HEK293 (cell line): ENCODE measurements around the gene ELAVL1.

ENCODE experiments used
- CTCF ChIA-PET: fragments of 350-600 bp; formaldehyde crosslinking; extraction: SDS; loops from one replicate; lab custom pipeline; 2021; ENCODE audit warnings: antibody characterized with exemption; lab: Yijun Ruan, JAX
- POLR2A ChIA-PET: fragments of 300-600 bp; formaldehyde crosslinking; extraction: SDS; loops from one replicate; lab custom pipeline; 2020; ENCODE audit warnings: antibody characterized with exemption, inconsistent platforms; lab: Yijun Ruan, JAX
- H3K27ac ChIP-seq: fragments of 200-500 bp; sonication (Bioruptor generic); 2 replicates; pipeline ENCODE4 v1.5.1; 2014; ENCODE audit warnings: low read depth, low read length, control low read depth, inconsistent platforms; ENCODE audit errors: extremely low read depth
- H3K36me3 ChIP-seq, 2 experiments: fragments of 200-500 bp in 1 of 2; sonication (Bioruptor generic) in 1 of 2; 1 replicate in 1 of 2; 2 replicates in 1 of 2; pipeline ENCODE4 v1.5.1; 2014 to 2017; ENCODE audit warnings: inconsistent platforms in 2 of 2, low read length in 2 of 2; ENCODE audit not compliant: control insufficient read depth in 2 of 2, insufficient read depth in 1 of 2
- H3K4me1 ChIP-seq: fragments of 200-500 bp; sonication (Bioruptor generic); 2 replicates; pipeline ENCODE4 v1.5.1; 2014; ENCODE audit warnings: mild to moderate bottlenecking, low read length, inconsistent platforms; ENCODE audit not compliant: control insufficient read depth, insufficient read depth
- H3K4me3 ChIP-seq: 2 replicates; pipeline ENCODE4 v1.5.1; 2011; ENCODE audit warnings: low read depth, mild to moderate bottlenecking, control low read depth, low read length, moderate library complexity
- H3K9me3 ChIP-seq: fragments of 200-500 bp; sonication (Bioruptor generic); 2 replicates; pipeline ENCODE4 v1.5.1; 2014; ENCODE audit warnings: low read depth, low read length, inconsistent platforms; ENCODE audit not compliant: control insufficient read depth, insufficient read depth
- EGR2 ChIP-seq: fragments of 450-650 bp; formaldehyde crosslinking; IDR thresholded peaks from 2 replicates; pipeline ENCODE4 v1.5.1; 2016; ENCODE audit warnings: low read depth, missing biosample characterization, missing genetic modification characterization
- GLIS1 ChIP-seq: fragments of 450-650 bp; formaldehyde crosslinking; IDR thresholded peaks from 2 replicates; pipeline ENCODE4 v1.5.1; 2016; ENCODE audit warnings: missing biosample characterization, missing genetic modification characterization
- KLF10 ChIP-seq: fragments of 450-650 bp; IDR thresholded peaks from 2 replicates; pipeline ENCODE4 v1.5.1; 2018; ENCODE audit warnings: missing biosample characterization, mild to moderate bottlenecking, missing genetic modification characterization
- KLF17 ChIP-seq: fragments of 450-650 bp; formaldehyde crosslinking; IDR thresholded peaks from 2 replicates; pipeline ENCODE4 v1.5.1; 2016; ENCODE audit warnings: missing biosample characterization, missing genetic modification characterization
- SP3 ChIP-seq: fragments of 450-650 bp; formaldehyde crosslinking; IDR thresholded peaks from 2 replicates; pipeline ENCODE4 v1.5.1; 2016; ENCODE audit warnings: missing biosample characterization, missing genetic modification characterization
- ZBTB11 ChIP-seq: fragments of 450-650 bp; formaldehyde crosslinking; conservative IDR thresholded peaks from 2 replicates; pipeline ENCODE4 v1.5.1; 2016; ENCODE audit warnings: low read depth, missing biosample characterization, missing genetic modification characterization
- ZBTB8A ChIP-seq: fragments of 450-650 bp; formaldehyde crosslinking; IDR thresholded peaks from 2 replicates; pipeline ENCODE4 v1.5.1; 2016; ENCODE audit warnings: missing biosample characterization, missing genetic modification characterization
- ZEB2 ChIP-seq: fragments of 450-650 bp; formaldehyde crosslinking; IDR thresholded peaks from 2 replicates; pipeline ENCODE4 v1.5.1; 2016; ENCODE audit warnings: missing biosample characterization, missing genetic modification characterization
- ZFHX2 ChIP-seq: fragments of 450-650 bp; formaldehyde crosslinking; conservative IDR thresholded peaks from 2 replicates; pipeline ENCODE4 v1.5.1; 2016; ENCODE audit warnings: missing biosample characterization, missing genetic modification characterization
- ZFP69B ChIP-seq: fragments of 450-650 bp; formaldehyde crosslinking; IDR thresholded peaks from 2 replicates; pipeline ENCODE4 v1.5.1; 2016; ENCODE audit warnings: missing biosample characterization, missing genetic modification characterization
- ZNF211 ChIP-seq: fragments of 450-650 bp; formaldehyde crosslinking; IDR thresholded peaks from 2 replicates; pipeline ENCODE4 v1.5.1; 2016; ENCODE audit warnings: low read depth, missing biosample characterization, missing genetic modification characterization
- ZNF24 ChIP-seq: fragments of 450-650 bp; formaldehyde crosslinking; IDR thresholded peaks from 2 replicates; pipeline ENCODE4 v1.5.1; 2016; ENCODE audit warnings: missing biosample characterization, missing genetic modification characterization
- ZNF248 ChIP-seq: fragments of 450-650 bp; formaldehyde crosslinking; IDR thresholded peaks from 2 replicates; pipeline ENCODE4 v1.5.1; 2017; ENCODE audit warnings: missing biosample characterization, missing genetic modification characterization
- ZNF394 ChIP-seq: fragments of 450-650 bp; formaldehyde crosslinking; IDR thresholded peaks from 2 replicates; pipeline ENCODE4 v1.5.1; 2016; ENCODE audit warnings: missing biosample characterization, missing genetic modification characterization, mild to moderate bottlenecking, moderate library complexity, borderline replicate concordance
- ZNF561 ChIP-seq: fragments of 450-650 bp; IDR thresholded peaks from 2 replicates; pipeline ENCODE4 v1.5.1; 2018; ENCODE audit warnings: missing biosample characterization, missing genetic modification characterization, borderline replicate concordance
- ZNF600 ChIP-seq: fragments of 450-650 bp; formaldehyde crosslinking; IDR thresholded peaks from 2 replicates; pipeline ENCODE4 v1.5.1; 2016; ENCODE audit warnings: missing biosample characterization, missing genetic modification characterization
- ZNF629 ChIP-seq: fragments of 450-650 bp; formaldehyde crosslinking; IDR thresholded peaks from 2 replicates; pipeline ENCODE4 v1.5.1; 2017; ENCODE audit warnings: missing biosample characterization, missing genetic modification characterization
- ZNF76 ChIP-seq: fragments of 450-650 bp; formaldehyde crosslinking; IDR thresholded peaks from 2 replicates; pipeline ENCODE4; 2016; ENCODE audit warnings: low read depth, missing biosample characterization, missing genetic modification characterization, borderline replicate concordance
- ZSCAN4 ChIP-seq: fragments of 450-650 bp; formaldehyde crosslinking; IDR thresholded peaks from 2 replicates; pipeline ENCODE4 v1.5.1; 2017; ENCODE audit warnings: missing biosample characterization, missing genetic modification characterization
- ZXDB ChIP-seq: fragments of 450-650 bp; formaldehyde crosslinking; IDR thresholded peaks from 2 replicates; pipeline ENCODE4 v1.5.1; 2016; ENCODE audit warnings: missing biosample characterization, missing genetic modification characterization
- TF ChIP-seq, protein P1 (sequence below): fragments of 450-650 bp; formaldehyde crosslinking; IDR thresholded peaks from 2 replicates; pipeline ENCODE4 v1.5.1; 2016; ENCODE audit warnings: missing biosample characterization, missing genetic modification characterization
- TF ChIP-seq, protein P2 (sequence below): fragments of 450-650 bp; formaldehyde crosslinking; IDR thresholded peaks from 2 replicates; pipeline ENCODE4 v1.5.1; 2016; ENCODE audit warnings: missing biosample characterization, missing genetic modification characterization
- TF ChIP-seq, protein P3 (sequence below): fragments of 450-650 bp; formaldehyde crosslinking; IDR thresholded peaks from 2 replicates; pipeline ENCODE4 v1.5.1; 2016; ENCODE audit warnings: missing biosample characterization, missing genetic modification characterization

Gene ELAVL1

GRCh38 chr19:7920519-7921301, 84.7 kb downstream of the ELAVL1 start:
- no peaks in the 10 kb centered on the region for H3K9me3 ChIP-seq
- H3K4me1 ChIP-seq, result peaks cover 3% of the 10 kb centered on the region; the same call in 1 of the 2 replicates
- H3K36me3 ChIP-seq, result peaks cover 0 to 15% of the 10 kb centered on the region in 2 experiments; a peak in 1 of 3 replicates
- ChIA-PET CTCF (interaction anchor here (0.5 to 3.1 kb wide), 11 partner anchors 8 to 352 kb away, joined by 3 to 25 read pairs (median 3); partner anchors contain the start of genes MAP2K7 and TIMM44), POLR2A (interaction anchor here (0.5 to 3.5 kb wide), 22 partner anchors 9 to 821 kb away, joined by 3 to 36 read pairs (median 7); partner anchors contain the start of genes LRRC8E, MAP2K7, TIMM44 and ZNF414)
- peak overlapping the region; percentile 35; the same call in 1 of the 2 replicates for H3K27ac ChIP-seq
- H3K4me3 ChIP-seq, result peak overlapping the region; percentile 80
- TF ChIP-seq ZNF600 (peak; percentile 99), ZNF248 (tag by site-specific recombination) (no peak), ZNF629 (peak; percentile 52), ZNF24 (tag by site-specific recombination) (0 out of 2 replicates have a peak, but pooled peaks have one; percentile 30), KLF10 (tag by site-specific recombination) (peak; percentile 88), ZEB2 (tag by site-specific recombination) (peak; percentile 17; the same call in 1 of the 2 replicates), ZNF394 (peak; percentile 11; the same call in 1 of the 2 replicates), ZBTB8A (tag by site-specific recombination) (peak; percentile 90), ZFHX2 (tag by site-specific recombination) (peak; percentile 100), ZFP69B (tag by site-specific recombination) (peak; percentile 73), GLIS1 (tag by site-specific recombination) (peak; percentile 67; the same call in 1 of the 2 replicates), EGR2 (tag by site-specific recombination) (peak; percentile 99), ZBTB11 (tag by site-specific recombination) (peak; percentile 68; the same call in 1 of the 2 replicates), ZNF76 (tag by site-specific recombination) (peak; percentile 12; the same call in 1 of the 2 replicates), ZNF211 (tag by site-specific recombination) (no peak), SP3 (peak; percentile 93), ZNF561 (tag by site-specific recombination) (0 out of 2 replicates have a peak, but pooled peaks have one; percentile 9), KLF17 (tag by site-specific recombination) (peak; percentile 90), ZSCAN4 (tag by site-specific recombination) (no peak), ZXDB (tag by site-specific recombination) (peak; percentile 43; the same call in 1 of the 2 replicates)
- TF ChIP-seq, protein P1, sequence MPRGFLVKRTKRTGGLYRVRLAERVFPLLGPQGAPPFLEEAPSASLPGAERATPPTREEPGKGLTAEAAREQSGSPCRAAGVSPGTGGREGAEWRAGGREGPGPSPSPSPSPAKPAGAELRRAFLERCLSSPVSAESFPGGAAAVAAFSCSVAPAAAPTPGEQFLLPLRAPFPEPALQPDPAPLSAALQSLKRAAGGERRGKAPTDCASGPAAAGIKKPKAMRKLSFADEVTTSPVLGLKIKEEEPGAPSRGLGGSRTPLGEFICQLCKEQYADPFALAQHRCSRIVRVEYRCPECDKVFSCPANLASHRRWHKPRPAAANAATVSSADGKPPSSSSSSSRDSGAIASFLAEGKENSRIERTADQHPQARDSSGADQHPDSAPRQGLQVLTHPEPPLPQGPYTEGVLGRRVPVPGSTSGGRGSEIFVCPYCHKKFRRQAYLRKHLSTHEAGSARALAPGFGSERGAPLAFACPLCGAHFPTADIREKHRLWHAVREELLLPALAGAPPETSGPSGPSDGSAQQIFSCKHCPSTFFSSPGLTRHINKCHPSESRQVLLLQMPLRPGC (tag by site-specific recombination), result no peak
- TF ChIP-seq, protein P2, sequence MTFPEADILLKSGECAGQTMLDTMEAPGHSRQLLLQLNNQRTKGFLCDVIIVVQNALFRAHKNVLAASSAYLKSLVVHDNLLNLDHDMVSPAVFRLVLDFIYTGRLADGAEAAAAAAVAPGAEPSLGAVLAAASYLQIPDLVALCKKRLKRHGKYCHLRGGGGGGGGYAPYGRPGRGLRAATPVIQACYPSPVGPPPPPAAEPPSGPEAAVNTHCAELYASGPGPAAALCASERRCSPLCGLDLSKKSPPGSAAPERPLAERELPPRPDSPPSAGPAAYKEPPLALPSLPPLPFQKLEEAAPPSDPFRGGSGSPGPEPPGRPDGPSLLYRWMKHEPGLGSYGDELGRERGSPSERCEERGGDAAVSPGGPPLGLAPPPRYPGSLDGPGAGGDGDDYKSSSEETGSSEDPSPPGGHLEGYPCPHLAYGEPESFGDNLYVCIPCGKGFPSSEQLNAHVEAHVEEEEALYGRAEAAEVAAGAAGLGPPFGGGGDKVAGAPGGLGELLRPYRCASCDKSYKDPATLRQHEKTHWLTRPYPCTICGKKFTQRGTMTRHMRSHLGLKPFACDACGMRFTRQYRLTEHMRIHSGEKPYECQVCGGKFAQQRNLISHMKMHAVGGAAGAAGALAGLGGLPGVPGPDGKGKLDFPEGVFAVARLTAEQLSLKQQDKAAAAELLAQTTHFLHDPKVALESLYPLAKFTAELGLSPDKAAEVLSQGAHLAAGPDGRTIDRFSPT, result peak; percentile 94
- TF ChIP-seq, protein P3, sequence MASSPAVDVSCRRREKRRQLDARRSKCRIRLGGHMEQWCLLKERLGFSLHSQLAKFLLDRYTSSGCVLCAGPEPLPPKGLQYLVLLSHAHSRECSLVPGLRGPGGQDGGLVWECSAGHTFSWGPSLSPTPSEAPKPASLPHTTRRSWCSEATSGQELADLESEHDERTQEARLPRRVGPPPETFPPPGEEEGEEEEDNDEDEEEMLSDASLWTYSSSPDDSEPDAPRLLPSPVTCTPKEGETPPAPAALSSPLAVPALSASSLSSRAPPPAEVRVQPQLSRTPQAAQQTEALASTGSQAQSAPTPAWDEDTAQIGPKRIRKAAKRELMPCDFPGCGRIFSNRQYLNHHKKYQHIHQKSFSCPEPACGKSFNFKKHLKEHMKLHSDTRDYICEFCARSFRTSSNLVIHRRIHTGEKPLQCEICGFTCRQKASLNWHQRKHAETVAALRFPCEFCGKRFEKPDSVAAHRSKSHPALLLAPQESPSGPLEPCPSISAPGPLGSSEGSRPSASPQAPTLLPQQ, result peak; percentile 60; the same call in 1 of the 2 replicates
